Frontal cortex (tissue), 4 donors: ENCODE results near the gene RYR2. TPM values are rescaled to one million over a fixed set of nuclear protein-coding genes. Genes with fewer than 3 reads are reported as not detected.

Source experiments
- DNase-seq, 2 donors: peaks; one replicate each; pipeline ENCODE4 v3.0.0; 2012; ENCODE audit warnings: low spot score in 2 of 2
- FAIRE-seq: peaks from 2 replicates; lab custom pipeline; 2012; peaks lifted over from hg19 to GRCh38; lab: Jason Lieb, UNC
- total RNA-seq: library from RNA; depleted of rRNA; stranded (reverse); fragments of >200 nt; gene quantifications from one replicate; pipeline ENCODE4 v1.2.3, GENCODE V29; 2014
- donor health status: control.
- donor health status: control.
- donor health status: control.

The RYR2 gene
- total RNA-seq, 1 donor from 2014 or later, result 29.8 TPM

GRCh38 chr1:237029850-237030535 lies 12.0 kb upstream of the RYR2 start:
- DNase-seq (no peak), FAIRE-seq (no peak)

- no peak for FAIRE-seq
- DNase-seq, result no peak
These were observed 10.5 kb upstream of the RYR2 start for GRCh38 chr1:237031480-237031879.

- no peak for DNase-seq
- FAIRE-seq, result no peak
These were observed 10.0 kb upstream of the RYR2 start for GRCh38 chr1:237032029-237032428.

- FAIRE-seq, result no peak
- DNase-seq, result no peak
These were observed 8.9 kb upstream of the RYR2 start for GRCh38 chr1:237033061-237033460.

- FAIRE-seq (no peak), DNase-seq (no peak)
These were observed 8.2 kb upstream of the RYR2 start for GRCh38 chr1:237033804-237034203.

GRCh38 chr1:237035759-237036158 lies 6.2 kb upstream of the RYR2 start:
- FAIRE-seq, result no peak
- no peak for DNase-seq

GRCh38 chr1:237038211-237038610 lies 3.8 kb upstream of the RYR2 start:
- DNase-seq (no peak), FAIRE-seq (no peak)

GRCh38 chr1:237040823-237041222 lies 1.2 kb upstream of the RYR2 start:
- FAIRE-seq (no peak), DNase-seq (no peak)

GRCh38 chr1:237041461-237041794 lies 556 bp upstream of the RYR2 start:
- no peak for DNase-seq
- FAIRE-seq, result no peak

GRCh38 chr1:237042526-237042891 lies 525 bp downstream of the RYR2 start:
- peak in 1 of 2 donors; percentile 5 for DNase-seq
- no peak for FAIRE-seq

GRCh38 chr1:237042892-237043576 lies 1.1 kb downstream of the RYR2 start:
- DNase-seq (peak; percentile 28 to 36), FAIRE-seq (no peak)

- no peak for DNase-seq
- FAIRE-seq, result no peak
These were observed 2.1 kb downstream of the RYR2 start for GRCh38 chr1:237043846-237044636.

GRCh38 chr1:237045278-237046016 lies 3.5 kb downstream of the RYR2 start:
- no peak for FAIRE-seq
- no peak for DNase-seq

- DNase-seq (no peak), FAIRE-seq (no peak)
These were observed 6.8 kb downstream of the RYR2 start for GRCh38 chr1:237048803-237049202.

GRCh38 chr1:237050185-237050584 lies 8.2 kb downstream of the RYR2 start:
- DNase-seq (no peak), FAIRE-seq (no peak)

- FAIRE-seq (no peak), DNase-seq (no peak)
These were observed 8.9 kb downstream of the RYR2 start for GRCh38 chr1:237050915-237051314.

- DNase-seq, result no peak
- FAIRE-seq, result no peak
These were observed 12.3 kb downstream of the RYR2 start for GRCh38 chr1:237054313-237054712.

- DNase-seq (no peak), FAIRE-seq (no peak)
These were observed 16.5 kb downstream of the RYR2 start for GRCh38 chr1:237058470-237058869.

GRCh38 chr1:237059244-237059643 lies 17.3 kb downstream of the RYR2 start:
- FAIRE-seq, result no peak
- no peak for DNase-seq

GRCh38 chr1:237062976-237063375 lies 21.0 kb downstream of the RYR2 start:
- FAIRE-seq, result no peak
- DNase-seq, result no peak
